ENCODE data around the gene ARAP1.

ARAP1 gene

DNA sequence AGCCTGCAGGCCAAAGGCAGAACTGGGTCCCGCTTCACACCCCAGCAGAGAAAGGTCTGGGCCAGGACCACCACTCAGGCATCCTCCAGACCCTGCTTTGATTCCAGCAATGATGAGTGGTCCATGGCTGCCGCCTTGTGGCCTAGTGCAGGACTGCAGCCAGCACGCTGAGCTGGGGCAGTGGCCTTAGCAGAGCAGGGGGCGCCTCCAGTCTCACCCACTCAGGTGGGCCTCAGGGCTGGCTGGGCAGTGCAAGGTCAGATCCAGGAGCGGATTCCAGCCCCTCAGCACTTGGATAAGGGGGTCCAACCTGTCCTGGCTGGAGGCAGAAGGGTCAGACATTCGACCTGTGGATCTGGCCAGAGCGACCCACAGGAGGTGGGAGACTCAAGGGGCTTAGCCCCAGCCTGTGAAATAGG is 68.4 kb downstream of the ARAP1 start:
- Histone ChIP-seq H3F3A (ENCODE audit: low read depth) (no peaks in the 10 kb centered on the region), H3K4me2 (ENCODE audit: low read depth, low read length, poor library complexity, severe bottlenecking) (no peak overlapping the region), H3K79me2 (ENCODE audit: insufficient read depth, low read length) (no peaks in the 10 kb centered on the region), H3K4me1 (ENCODE audit: insufficient read depth, low read length, poor library complexity, severe bottlenecking) (no peaks in the 10 kb centered on the region), H3K36me3 (ENCODE audit: insufficient read depth, low read length) (peaks cover 17% of the 10 kb centered on the region; the same call in 1 of the 2 replicates), H3K27me3 (ENCODE audit: insufficient read depth, low read length, poor library complexity, severe bottlenecking) (no peaks in the 10 kb centered on the region), H4K20me1 (ENCODE audit: insufficient read depth, low read length, poor library complexity, severe bottlenecking) (no peaks in the 10 kb centered on the region), H3K4me3 (ENCODE audit: low read length, poor library complexity, severe bottlenecking) (no peak overlapping the region), H3K9me3 (ENCODE audit: insufficient read depth, low read depth, low read length) (no peaks in the 10 kb centered on the region), H2AFZ (ENCODE audit: low read length) (no peak overlapping the region), H3K9me2 (replicated peaks; ENCODE audit: low read depth, low read length) (no peaks in the 10 kb centered on the region), H3K9ac (ENCODE audit: low read depth, low read length, poor library complexity, severe bottlenecking) (no peak overlapping the region)
- TF ChIP-seq, protein P1, sequence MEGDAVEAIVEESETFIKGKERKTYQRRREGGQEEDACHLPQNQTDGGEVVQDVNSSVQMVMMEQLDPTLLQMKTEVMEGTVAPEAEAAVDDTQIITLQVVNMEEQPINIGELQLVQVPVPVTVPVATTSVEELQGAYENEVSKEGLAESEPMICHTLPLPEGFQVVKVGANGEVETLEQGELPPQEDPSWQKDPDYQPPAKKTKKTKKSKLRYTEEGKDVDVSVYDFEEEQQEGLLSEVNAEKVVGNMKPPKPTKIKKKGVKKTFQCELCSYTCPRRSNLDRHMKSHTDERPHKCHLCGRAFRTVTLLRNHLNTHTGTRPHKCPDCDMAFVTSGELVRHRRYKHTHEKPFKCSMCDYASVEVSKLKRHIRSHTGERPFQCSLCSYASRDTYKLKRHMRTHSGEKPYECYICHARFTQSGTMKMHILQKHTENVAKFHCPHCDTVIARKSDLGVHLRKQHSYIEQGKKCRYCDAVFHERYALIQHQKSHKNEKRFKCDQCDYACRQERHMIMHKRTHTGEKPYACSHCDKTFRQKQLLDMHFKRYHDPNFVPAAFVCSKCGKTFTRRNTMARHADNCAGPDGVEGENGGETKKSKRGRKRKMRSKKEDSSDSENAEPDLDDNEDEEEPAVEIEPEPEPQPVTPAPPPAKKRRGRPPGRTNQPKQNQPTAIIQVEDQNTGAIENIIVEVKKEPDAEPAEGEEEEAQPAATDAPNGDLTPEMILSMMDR (conservative IDR thresholded peaks at IDR 0.05; ENCODE audit: low read length), result peak; percentile 89
- TF ChIP-seq EZH2phosphoT487 (IDR thresholded peaks at IDR 0.05; ENCODE audit: borderline replicate concordance), result no peak

- Histone ChIP-seq H4K20me1 (ENCODE audit: insufficient read depth, low read length, poor library complexity, severe bottlenecking) (no peaks in the 10 kb centered on the region), H3K4me3 (ENCODE audit: low read length, poor library complexity, severe bottlenecking) (no peak overlapping the region), H3F3A (ENCODE audit: low read depth) (no peaks in the 10 kb centered on the region), H3K4me1 (ENCODE audit: insufficient read depth, low read length, poor library complexity, severe bottlenecking) (no peaks in the 10 kb centered on the region), H3K27me3 (ENCODE audit: insufficient read depth, low read length, poor library complexity, severe bottlenecking) (no peaks in the 10 kb centered on the region), H3K9ac (ENCODE audit: low read depth, low read length, poor library complexity, severe bottlenecking) (no peak overlapping the region), H2AFZ (ENCODE audit: low read length) (no peak overlapping the region), H3K9me2 (replicated peaks; ENCODE audit: low read depth, low read length) (no peaks in the 10 kb centered on the region), H3K9me3 (ENCODE audit: insufficient read depth, low read depth, low read length) (no peaks in the 10 kb centered on the region), H3K4me2 (ENCODE audit: low read depth, low read length, poor library complexity, severe bottlenecking) (no peak overlapping the region), H3K36me3 (ENCODE audit: insufficient read depth, low read length) (peaks cover 13% of the 10 kb centered on the region; the same call in 1 of the 2 replicates), H3K79me2 (ENCODE audit: insufficient read depth, low read length) (no peaks in the 10 kb centered on the region)
- TF ChIP-seq, protein P1 (conservative IDR thresholded peaks at IDR 0.05; ENCODE audit: low read length), result no peak
- TF ChIP-seq EZH2phosphoT487 (IDR thresholded peaks at IDR 0.05; ENCODE audit: borderline replicate concordance), result no peak
Measured at GRCh38 chr11:72682858-72683243, 69.4 kb downstream of the ARAP1 start.

- Histone ChIP-seq H3F3A (ENCODE audit: low read depth) (no peaks in the 10 kb centered on the region), H3K9ac (ENCODE audit: low read depth, low read length, poor library complexity, severe bottlenecking) (no peak overlapping the region), H3K27me3 (ENCODE audit: insufficient read depth, low read length, poor library complexity, severe bottlenecking) (no peaks in the 10 kb centered on the region), H3K36me3 (ENCODE audit: insufficient read depth, low read length) (peaks cover 8% of the 10 kb centered on the region; the same call in 1 of the 2 replicates), H3K79me2 (ENCODE audit: insufficient read depth, low read length) (no peaks in the 10 kb centered on the region), H3K9me3 (ENCODE audit: insufficient read depth, low read depth, low read length) (no peaks in the 10 kb centered on the region), H4K20me1 (ENCODE audit: insufficient read depth, low read length, poor library complexity, severe bottlenecking) (no peaks in the 10 kb centered on the region), H2AFZ (ENCODE audit: low read length) (no peak overlapping the region), H3K4me3 (ENCODE audit: low read length, poor library complexity, severe bottlenecking) (no peak overlapping the region), H3K4me2 (ENCODE audit: low read depth, low read length, poor library complexity, severe bottlenecking) (no peak overlapping the region), H3K4me1 (ENCODE audit: insufficient read depth, low read length, poor library complexity, severe bottlenecking) (no peaks in the 10 kb centered on the region), H3K9me2 (replicated peaks; ENCODE audit: low read depth, low read length) (no peaks in the 10 kb centered on the region)
- no peak for TF ChIP-seq EZH2phosphoT487 (IDR thresholded peaks at IDR 0.05; ENCODE audit: borderline replicate concordance)
- TF ChIP-seq, protein P1 (conservative IDR thresholded peaks at IDR 0.05; ENCODE audit: low read length), result no peak
Measured at GRCh38 chr11:72682238-72682857, 69.9 kb downstream of the ARAP1 start.

All from Loucy (cell line).